Measurements from ENCODE around the gene PRXL2B. TPM values are rescaled to one million over a fixed set of nuclear protein-coding genes. Genes with fewer than 3 reads are reported as not detected.
"Not testable (repeated sequence)": the region's sequence is repeated elsewhere in the genome, so short reads cannot be mapped to it uniquely, and the experiment has no call there.

Gene PRXL2B
- total RNA-seq, 2 experiments from 2014 or later: 37.3 to 37.6 TPM

GRCh38 chr1:2561898-2562895 is 24.4 kb upstream of the PRXL2B start:
- DNase-seq: no peak
- H3K27ac Mint-ChIP-seq: no peak overlapping the region
- peaks cover 9% of the 10 kb centered on the region for H3K4me1 Mint-ChIP-seq
- POLR2A ChIA-PET: interaction anchor here (1.5 to 11.0 kb wide), 3 partner anchors 12 to 23 kb away, joined by 4 to 231 read pairs (median 15); partner anchors contain the start of gene PRXL2B
- no peaks in the 10 kb centered on the region for H3K27me3 Mint-ChIP-seq
- peak; percentile 46 for ATAC-seq (ENCODE audit: low read depth)
- H3K36me3 Mint-ChIP-seq: peaks cover 4% of the 10 kb centered on the region
- H3K4me3 Mint-ChIP-seq: no peak overlapping the region
- no peaks in the 10 kb centered on the region for H3K9me3 Mint-ChIP-seq

DNA sequence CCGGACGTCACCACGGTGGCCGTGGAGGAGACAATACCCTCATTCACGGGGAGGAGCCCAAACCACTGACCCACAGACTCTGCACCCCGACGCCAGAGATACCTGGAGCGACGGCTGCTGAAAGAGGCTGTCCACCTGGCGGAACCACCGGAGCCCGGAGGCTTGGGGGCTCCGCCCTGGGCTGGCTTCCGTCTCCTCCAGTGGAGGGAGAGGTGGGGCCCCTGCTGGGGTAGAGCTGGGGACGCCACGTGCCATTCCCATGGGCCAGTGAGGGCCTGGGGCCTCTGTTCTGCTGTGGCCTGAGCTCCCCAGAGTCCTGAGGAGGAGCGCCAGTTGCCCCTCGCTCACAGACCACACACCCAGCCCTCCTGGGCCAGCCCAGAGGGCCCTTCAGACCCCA is 23.4 kb upstream of the PRXL2B start:
- ATAC-seq (ENCODE audit: low read depth): no peak
- peaks cover 4% of the 10 kb centered on the region for H3K36me3 Mint-ChIP-seq
- H3K27me3 Mint-ChIP-seq: no peaks in the 10 kb centered on the region
- DNase-seq: no peak
- POLR2A ChIA-PET: interaction anchor here (0.7 to 11.0 kb wide), 2 partner anchors 9 to 22 kb away, joined by 3 to 231 read pairs; partner anchors contain the start of gene PRXL2B
- peaks cover 4% of the 10 kb centered on the region for H3K4me1 Mint-ChIP-seq
- no peak overlapping the region for H3K4me3 Mint-ChIP-seq
- H3K27ac Mint-ChIP-seq: no peak overlapping the region
- no peaks in the 10 kb centered on the region for H3K9me3 Mint-ChIP-seq

GRCh38 chr1:2564006-2564814 is 22.4 kb upstream of the PRXL2B start:
- no peaks in the 10 kb centered on the region for H3K27me3 Mint-ChIP-seq
- H3K4me1 Mint-ChIP-seq: peaks cover 3% of the 10 kb centered on the region
- no peak overlapping the region for H3K4me3 Mint-ChIP-seq
- peak overlapping the region; percentile 61 for H3K27ac Mint-ChIP-seq
- peaks cover 2% of the 10 kb centered on the region for H3K36me3 Mint-ChIP-seq
- no peak for DNase-seq
- POLR2A ChIA-PET: interaction anchor here (1.9 to 11.0 kb wide), 2 partner anchors 8 to 21 kb away, joined by 9 to 231 read pairs; partner anchors contain the start of genes PRXL2B and TNFRSF14
- no peaks in the 10 kb centered on the region for H3K9me3 Mint-ChIP-seq
- no peak for ATAC-seq (ENCODE audit: low read depth)

- H3K4me1 Mint-ChIP-seq: peaks cover 3% of the 10 kb centered on the region
These were observed 21.7 kb upstream of the PRXL2B start for GRCh38 chr1:2564815-2565374.

GRCh38 chr1:2566101-2567045 is 20.2 kb upstream of the PRXL2B start:
- Mint-ChIP-seq H3K4me3 (no peak overlapping the region), H3K9me3 (no peaks in the 10 kb centered on the region), H3K4me1 (peaks cover under 1% of the 10 kb centered on the region), H3K27me3 (no peaks in the 10 kb centered on the region), H3K27ac (no peak overlapping the region), H3K36me3 (no peaks in the 10 kb centered on the region)
- ATAC-seq (ENCODE audit: low read depth) (no peak), DNase-seq (no peak)
- POLR2A ChIA-PET: interaction anchor here (0.7 to 1.9 kb wide), 2 partner anchors 10 to 377 kb away, joined by 4 to 9 read pairs; partner anchors contain the start of gene TNFRSF14

More at GRCh38 chr1:2564815-2565374, 21.7 kb upstream of the PRXL2B start:
- POLR2A ChIA-PET: interaction anchor here (0.8 to 11.0 kb wide), 3 partner anchors 9 to 21 kb away, joined by 3 to 231 read pairs (median 9); partner anchors contain the start of genes PRXL2B and TNFRSF14
- Mint-ChIP-seq H3K36me3 (peaks cover 2% of the 10 kb centered on the region), H3K9me3 (no peaks in the 10 kb centered on the region), H3K4me3 (no peak overlapping the region), H3K27ac (no peak overlapping the region), H3K27me3 (no peaks in the 10 kb centered on the region)
- no peak for DNase-seq
- no peak for ATAC-seq (ENCODE audit: low read depth)

GRCh38 chr1:2567083-2567679 is 19.4 kb upstream of the PRXL2B start:
- POLR2A ChIA-PET: no interaction called here
- no peak overlapping the region for H3K27ac Mint-ChIP-seq
- H3K27me3 Mint-ChIP-seq: no peaks in the 10 kb centered on the region

DNA sequence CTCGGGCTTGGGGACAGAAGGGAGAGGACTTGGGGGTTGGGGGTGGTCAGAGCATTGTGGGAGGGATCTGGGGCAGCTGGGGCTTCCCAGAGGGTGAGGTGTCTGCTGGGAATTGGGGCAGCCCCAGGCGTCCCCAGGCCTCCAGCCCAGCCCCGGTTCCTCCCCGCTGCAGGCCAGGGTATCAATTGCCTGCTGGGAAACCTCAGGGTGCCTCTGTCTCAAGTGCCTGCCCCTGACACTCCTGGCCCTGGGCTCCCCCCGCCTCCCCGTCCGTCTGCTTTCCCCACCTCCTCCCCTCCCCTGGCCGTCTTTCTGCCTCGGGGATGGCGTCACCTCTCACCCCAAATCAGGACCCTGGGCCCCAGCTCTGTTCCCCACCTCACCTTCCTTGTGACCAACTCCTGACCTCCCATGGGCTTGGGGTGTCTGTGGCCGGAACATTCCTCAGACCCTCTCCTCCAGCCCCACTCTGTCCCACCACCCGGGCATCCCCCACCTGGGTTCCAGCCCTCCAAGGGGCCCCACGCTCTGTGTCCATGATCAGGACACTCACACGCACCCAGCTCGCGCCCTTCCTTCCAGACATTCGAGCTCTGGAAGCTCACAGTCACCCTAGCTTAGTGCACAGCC is 18.3 kb upstream of the PRXL2B start:
- H3K36me3 Mint-ChIP-seq; DNase-seq; H3K27me3 Mint-ChIP-seq; H3K4me1 Mint-ChIP-seq; H3K9me3 Mint-ChIP-seq; H3K27ac Mint-ChIP-seq; ATAC-seq (ENCODE audit: low read depth); H3K4me3 Mint-ChIP-seq: not testable (repeated sequence)
- POLR2A ChIA-PET: interaction anchor here (0.6 kb wide), 1 partner anchor 334 kb away, joined by 4 read pairs; no protein-coding TSS in a partner anchor

More at GRCh38 chr1:2567083-2567679, 19.4 kb upstream of the PRXL2B start:
- ATAC-seq (ENCODE audit: low read depth) (no peak), DNase-seq (no peak)
- no peaks in the 10 kb centered on the region for H3K36me3 Mint-ChIP-seq
- no peaks in the 10 kb centered on the region for H3K4me1 Mint-ChIP-seq
- no peak overlapping the region for H3K4me3 Mint-ChIP-seq
- H3K9me3 Mint-ChIP-seq: no peaks in the 10 kb centered on the region

DNA sequence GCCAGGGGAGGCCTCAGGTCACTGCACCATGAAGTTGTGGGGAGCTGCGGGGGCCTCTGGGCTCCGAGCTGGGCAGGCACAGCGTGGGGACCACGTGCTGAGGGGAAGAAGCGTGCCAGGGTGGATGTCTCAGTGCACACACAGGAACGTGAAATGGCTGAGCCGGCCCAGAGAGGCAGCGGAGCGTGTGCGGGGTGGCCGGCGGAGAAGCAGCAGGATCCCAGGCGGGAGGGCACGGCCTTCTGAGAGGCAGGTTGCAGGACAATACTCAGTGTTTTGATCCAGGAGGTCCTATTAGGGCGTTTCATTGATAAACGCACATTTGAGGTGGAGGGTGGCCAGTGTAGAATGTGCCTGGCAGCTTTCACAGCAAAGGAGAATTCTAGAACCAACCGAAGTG is 17.5 kb upstream of the PRXL2B start:
- peaks cover 7% of the 10 kb centered on the region for H3K9me3 Mint-ChIP-seq
- H3K4me1 Mint-ChIP-seq: no peaks in the 10 kb centered on the region
- ATAC-seq (ENCODE audit: low read depth) (no peak), DNase-seq (no peak)
- H3K27ac Mint-ChIP-seq: no peak overlapping the region
- peaks cover 9% of the 10 kb centered on the region for H3K36me3 Mint-ChIP-seq
- no peaks in the 10 kb centered on the region for H3K27me3 Mint-ChIP-seq
- H3K4me3 Mint-ChIP-seq: no peak overlapping the region
- POLR2A ChIA-PET: no interaction called here

DNA sequence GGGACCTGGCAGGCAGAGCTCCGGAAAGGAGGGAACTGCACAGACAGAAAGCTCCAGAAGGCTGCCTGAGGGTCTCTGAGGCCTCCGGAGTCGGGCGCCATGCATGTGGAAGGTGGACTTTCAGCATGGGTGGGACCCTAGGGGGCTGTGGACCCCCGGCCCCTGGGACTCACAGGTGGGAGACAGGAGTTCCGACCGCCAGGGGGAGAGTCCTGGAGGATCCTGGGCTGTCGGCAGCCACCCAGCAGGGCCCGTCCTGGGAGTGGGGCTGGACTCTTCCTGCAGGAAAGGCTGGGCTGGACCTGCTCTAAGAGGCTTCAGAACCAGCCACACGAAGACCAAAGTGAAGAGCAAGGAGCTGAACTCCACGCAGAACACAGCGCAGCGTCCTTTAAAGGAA is 16.9 kb upstream of the PRXL2B start:
- H3K9me3 Mint-ChIP-seq; H3K4me1 Mint-ChIP-seq; H3K36me3 Mint-ChIP-seq; H3K4me3 Mint-ChIP-seq; POLR2A ChIA-PET; DNase-seq; ATAC-seq (ENCODE audit: low read depth); H3K27ac Mint-ChIP-seq; H3K27me3 Mint-ChIP-seq: not testable (repeated sequence)

DNA sequence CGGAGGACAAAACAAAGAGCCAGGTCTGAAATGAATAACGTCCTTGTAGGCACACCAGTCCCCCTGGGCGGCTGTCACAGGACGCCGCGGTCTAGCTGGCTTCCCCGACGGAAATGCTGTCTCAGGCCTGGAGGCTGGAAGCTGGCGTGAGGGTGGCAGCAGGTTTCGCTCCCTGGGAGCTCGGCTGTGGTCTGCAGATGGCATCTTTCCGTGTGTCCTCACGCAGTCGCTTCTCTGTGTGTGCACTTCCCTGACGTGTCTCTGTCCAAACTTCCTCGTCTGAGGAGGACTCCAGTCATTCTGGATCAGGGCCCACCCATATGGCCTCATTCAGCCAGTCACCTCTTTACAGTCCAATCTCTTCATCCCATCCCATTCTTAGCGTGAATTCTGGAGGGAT is 16.2 kb upstream of the PRXL2B start:
- Mint-ChIP-seq H3K4me3 (no peak overlapping the region), H3K9me3 (peaks cover 7% of the 10 kb centered on the region), H3K27ac (no peak overlapping the region), H3K27me3 (no peaks in the 10 kb centered on the region), H3K36me3 (peaks cover 9% of the 10 kb centered on the region), H3K4me1 (peaks cover 2% of the 10 kb centered on the region)
- DNase-seq: no peak
- no peak for ATAC-seq (ENCODE audit: low read depth)
- POLR2A ChIA-PET: interaction anchor here (1.2 to 2.6 kb wide), 2 partner anchors 14 to 15 kb away, joined by 8 read pairs; partner anchors contain the start of genes PRXL2B and TNFRSF14

DNA sequence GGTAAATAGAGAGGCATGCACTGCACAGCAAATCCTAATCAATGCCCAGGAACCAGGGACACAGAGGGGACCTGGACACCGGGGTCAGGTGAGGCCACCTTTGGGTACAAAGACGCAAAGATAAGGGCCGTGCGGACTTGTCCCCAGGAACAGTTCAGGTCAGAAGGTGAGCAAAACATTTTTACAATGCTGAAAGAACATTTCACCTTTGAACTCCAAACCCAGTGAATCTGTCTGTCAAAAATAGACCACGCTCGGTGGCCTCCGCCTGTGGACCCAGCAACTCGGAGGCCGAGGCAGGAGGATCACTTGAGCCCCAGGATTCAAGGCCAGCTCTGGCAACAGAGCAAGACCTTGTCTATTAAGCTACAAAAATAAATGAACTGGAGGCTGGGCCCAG is 15.2 kb upstream of the PRXL2B start:
- ATAC-seq (ENCODE audit: low read depth) (no peak), DNase-seq (no peak)
- Mint-ChIP-seq H3K4me3 (no peak overlapping the region), H3K36me3 (peaks cover 9% of the 10 kb centered on the region), H3K27me3 (no peaks in the 10 kb centered on the region), H3K9me3 (peaks cover 7% of the 10 kb centered on the region), H3K27ac (no peak overlapping the region), H3K4me1 (peaks cover 8% of the 10 kb centered on the region)
- POLR2A ChIA-PET: interaction anchor here (1.2 to 2.6 kb wide), 3 partner anchors 12 to 15 kb away, joined by 5 to 8 read pairs (median 8); partner anchors contain the start of genes PRXL2B and TNFRSF14
